Activated CD4-positive, alpha-beta T cell treated with anti-CD3 and anti-CD28 coated beads, Interleukin-2, amount 50 U/mL, for 48 hours (primary cell): ENCODE measurements around the gene GP9.
"Not testable (repeated sequence)": the region's sequence is repeated elsewhere in the genome, so short reads cannot be mapped to it uniquely, and the experiment has no call there.

Source experiments
- DNase-seq, 2 experiments: peaks; one replicate each; pipeline ENCODE4 v3.0.0-alpha.2; 2020

The GP9 gene

GRCh38 chr3:129081503-129081902 is 20.9 kb downstream of the GP9 start:
- DNase-seq: no peak

DNA sequence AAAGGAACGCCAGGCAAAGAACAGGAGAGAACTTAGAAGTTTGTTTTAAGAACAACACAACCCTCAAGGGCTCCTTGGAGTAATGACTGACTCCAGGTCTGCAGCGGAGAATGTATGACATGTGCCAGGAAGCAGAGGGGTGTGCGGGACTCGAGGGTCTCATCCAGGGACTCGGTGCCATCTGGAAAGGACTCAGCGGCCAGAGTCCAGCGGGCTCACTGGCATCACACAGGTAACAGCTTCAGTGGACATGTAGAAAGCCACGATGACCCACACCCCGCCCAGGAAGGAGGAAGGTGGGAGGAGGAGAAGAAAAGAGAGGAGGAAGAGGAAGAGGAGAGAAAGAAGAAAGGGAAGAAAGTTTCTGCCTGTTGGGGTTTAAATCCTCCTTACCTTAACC is 21.4 kb downstream of the GP9 start:
- no peak for DNase-seq

- DNase-seq: no peak
Measured at GRCh38 chr3:129084501-129084900, 23.9 kb downstream of the GP9 start.

DNA sequence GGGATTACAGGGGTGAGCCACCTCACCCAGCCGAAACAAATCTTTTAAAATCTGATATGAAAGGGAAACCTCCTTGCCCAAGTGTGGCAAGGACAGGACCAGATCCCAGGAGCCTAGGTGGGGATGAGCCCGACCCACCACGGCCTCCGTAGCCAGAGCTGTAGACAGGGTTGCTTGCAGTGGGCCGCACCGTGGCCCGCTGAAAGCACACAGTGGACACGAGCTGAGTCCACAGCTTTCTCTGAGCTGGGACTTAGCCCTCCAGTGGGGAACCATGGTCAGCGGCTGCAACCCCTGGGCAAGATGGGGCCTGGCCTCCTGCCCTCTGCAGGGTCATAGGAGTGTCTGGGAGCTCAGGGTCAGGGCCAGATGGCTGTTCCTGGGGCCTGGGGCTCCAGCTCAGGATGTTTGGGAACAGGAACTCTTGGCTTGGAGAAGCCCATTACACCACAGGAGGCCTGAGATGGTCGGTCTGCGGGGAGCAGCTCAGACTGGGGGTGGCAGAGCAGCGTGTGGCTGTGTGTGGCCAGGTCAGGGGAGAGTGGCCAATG is 24.7 kb downstream of the GP9 start:
- DNase-seq: no peak

DNA sequence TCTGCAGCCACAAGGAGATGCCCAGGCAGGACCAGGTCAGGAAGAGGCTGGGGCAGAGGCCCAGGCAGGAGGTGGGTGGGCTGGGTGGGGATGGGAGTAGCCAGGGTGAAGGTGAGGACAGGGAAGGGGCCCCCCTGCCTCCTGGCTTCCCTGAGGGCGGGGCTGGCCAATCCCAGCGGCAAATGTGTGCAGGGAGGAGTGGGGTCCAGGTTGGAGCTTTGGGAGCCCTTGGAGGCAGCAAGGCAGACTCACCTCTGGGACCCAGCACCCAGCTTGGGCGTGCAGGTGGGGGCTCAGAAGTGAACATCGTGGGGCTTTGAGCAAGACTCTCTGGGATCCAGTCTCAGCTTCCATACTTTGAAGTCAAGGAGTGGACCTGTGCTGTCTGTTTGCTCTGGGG is 25.2 kb downstream of the GP9 start:
- no peak for DNase-seq

- DNase-seq: no peak
Measured at GRCh38 chr3:129087138-129087702, 26.6 kb downstream of the GP9 start.

DNA sequence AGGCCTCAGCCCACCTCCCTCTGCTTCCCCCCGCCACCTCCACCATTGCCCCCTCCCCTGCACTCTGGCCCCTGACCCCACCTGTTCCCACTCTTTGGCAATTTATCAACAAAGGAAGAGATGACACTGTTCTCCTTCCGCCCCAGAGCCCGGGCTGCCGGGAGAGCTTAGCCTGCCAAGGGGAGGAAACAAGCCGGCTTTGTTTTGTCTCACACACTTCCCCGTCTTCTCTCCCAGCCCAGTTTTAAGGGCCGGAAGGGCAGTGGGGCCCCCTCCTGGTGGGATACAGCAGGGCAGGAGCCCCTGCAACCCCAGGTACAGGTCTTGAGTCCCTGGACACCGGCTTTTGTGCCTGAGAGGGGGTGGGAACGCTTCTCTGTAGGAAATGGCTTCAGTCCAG is 27.3 kb downstream of the GP9 start:
- DNase-seq: not testable (repeated sequence)

DNA sequence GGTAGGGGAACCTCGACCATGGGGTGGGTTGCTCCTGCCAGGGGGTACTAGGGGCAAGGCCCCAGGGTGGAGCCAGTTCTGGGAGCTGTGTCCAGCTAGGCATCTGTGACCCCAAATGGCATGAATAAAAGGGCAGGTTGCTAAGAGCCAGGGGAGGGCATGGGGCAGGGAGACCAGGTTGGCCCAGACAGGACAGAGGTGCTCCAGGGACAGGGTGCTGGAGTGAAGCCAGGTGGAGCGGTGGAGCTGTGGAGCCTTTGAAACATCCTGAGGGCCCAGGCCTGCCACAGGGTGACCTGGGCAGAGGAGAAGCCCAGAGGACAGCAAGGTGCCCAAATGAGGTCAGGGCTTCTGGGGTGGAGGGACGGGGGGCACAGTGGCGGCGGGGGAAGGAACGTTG is 27.7 kb downstream of the GP9 start:
- not testable (repeated sequence) for DNase-seq

DNA sequence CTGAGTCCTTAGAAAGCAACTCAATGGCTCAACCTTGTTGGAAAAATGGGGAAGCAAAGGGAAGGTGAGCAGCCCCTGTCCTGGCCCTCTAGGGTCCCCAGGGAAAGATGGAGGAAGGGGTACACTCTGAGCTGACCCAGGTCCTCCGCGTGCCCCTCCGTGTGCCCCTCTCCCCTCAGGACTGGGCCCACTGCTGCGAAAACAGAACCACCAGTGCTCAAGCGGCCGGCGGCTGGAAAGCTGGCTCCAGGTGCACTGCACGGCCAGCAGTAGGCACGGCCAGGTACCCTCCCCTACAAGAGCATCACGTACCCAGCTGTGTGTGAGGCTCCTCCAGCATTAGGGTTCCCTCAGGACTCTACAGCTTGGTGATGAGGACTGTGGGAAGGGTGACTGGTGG is 34.7 kb downstream of the GP9 start:
- DNase-seq: no peak

- no peak for DNase-seq
Measured at GRCh38 chr3:129100274-129100673, 39.7 kb downstream of the GP9 start.

DNA sequence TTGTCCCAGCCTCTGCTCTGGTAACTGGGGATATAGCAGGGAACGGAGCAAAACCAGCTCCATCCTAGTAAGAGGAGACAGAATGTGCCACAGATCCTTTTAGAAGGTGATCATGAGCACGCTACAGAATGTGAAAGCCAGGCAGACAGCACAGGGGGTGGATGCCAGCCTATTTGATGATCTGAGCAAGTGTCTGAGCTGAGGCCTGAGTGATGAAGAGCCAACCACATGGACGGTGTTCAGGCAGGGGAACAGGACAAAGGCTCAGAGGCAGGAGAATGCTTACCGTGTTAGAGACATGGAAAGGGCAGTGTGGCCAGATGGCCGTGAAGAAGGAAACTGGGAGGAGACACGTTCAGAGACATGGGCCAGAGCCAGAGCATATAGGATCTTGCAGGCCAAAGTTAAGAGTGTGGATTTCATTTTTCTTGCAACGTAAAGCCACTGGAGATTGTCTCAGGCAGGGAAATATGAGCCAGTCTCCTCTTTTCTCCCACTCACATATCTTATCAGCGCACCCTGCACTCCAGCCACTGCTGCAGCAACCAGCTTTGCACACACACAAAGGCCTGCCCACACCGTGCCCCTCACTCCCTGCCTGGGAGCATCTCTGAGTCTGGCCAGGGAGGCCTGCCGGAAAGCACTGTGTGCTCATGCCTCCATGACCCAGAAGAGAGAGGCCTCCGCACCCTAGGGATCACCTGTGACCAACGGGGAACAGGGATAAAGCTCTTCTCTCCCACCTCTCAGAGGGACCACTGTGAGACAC is 41.0 kb downstream of the GP9 start:
- no peak for DNase-seq

GRCh38 chr3:129103296-129103695 is 42.7 kb downstream of the GP9 start:
- no peak for DNase-seq

- DNase-seq: no peak
Measured at GRCh38 chr3:129104051-129104450, 43.5 kb downstream of the GP9 start.

DNA sequence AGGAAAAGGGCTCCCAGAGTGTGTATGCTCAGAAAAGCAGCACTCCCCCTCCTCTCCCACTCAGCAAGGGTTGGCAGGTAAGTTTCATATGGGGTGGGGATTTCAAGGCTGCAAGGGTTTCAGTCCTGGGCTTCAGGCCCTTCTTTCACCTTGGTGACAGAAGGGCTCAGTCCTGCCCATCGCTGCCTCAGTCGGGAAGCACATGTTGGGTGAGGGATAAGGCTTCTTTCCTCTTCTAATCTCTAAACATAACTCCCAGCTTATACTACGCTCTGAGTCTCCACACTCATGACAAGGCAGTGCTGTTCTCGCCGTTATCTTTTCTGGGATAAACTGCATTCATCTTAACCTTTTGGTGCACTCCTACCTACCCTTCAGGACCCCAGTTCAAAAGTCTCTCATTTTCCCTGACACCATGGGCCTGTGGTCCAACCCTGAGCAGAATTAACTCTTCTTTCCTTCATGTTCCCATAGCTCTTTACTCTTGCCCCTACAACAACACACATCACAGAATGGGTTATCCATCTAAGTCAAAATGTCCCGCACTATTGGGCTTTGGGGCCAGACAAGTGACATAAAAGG is 44.0 kb downstream of the GP9 start:
- DNase-seq: no peak

- DNase-seq: no peak
Measured at GRCh38 chr3:129105862-129106261, 45.3 kb downstream of the GP9 start.

DNA sequence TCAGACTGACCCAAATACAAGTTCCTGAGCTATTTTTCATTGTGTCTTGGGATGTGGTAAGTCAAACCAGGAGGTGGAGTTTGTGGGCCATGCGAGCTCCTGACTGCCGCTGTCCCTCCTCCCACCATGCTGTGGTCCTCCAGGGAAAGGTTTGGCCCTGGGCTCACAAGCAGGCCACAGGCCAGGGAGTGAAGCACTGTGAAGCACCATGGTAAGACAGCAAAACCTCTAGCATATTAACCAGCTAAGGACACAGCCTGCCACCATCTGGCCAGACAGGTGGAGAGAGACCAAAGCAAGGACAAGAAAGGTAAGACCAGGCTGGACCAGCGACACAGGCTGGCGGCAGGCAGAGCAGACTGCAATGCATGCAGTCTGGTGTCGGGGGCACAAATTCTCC is 45.7 kb downstream of the GP9 start:
- no peak for DNase-seq

GRCh38 chr3:129106866-129107565 is 46.4 kb downstream of the GP9 start:
- no peak for DNase-seq

DNA sequence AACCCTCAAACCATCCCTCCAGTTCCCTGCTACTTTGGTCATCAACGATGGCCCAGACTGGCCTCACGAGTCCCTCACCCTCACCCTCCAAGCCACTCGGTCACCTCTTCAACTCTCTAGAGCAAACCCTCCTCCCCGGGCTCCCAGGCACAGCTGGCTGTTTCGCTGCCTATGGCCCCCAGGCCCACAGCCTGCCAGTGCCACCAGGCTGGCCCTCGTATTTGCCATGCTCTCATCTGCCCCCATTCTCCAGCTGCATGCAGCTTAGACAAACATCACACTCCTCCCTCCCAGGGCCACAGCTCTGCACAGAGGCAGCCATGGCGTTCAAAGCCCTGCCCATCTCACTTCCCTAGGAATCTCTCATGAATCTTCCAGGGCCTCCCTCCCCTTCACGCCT is 47.2 kb downstream of the GP9 start:
- no peak for DNase-seq

GRCh38 chr3:129111076-129111780 is 50.6 kb downstream of the GP9 start:
- not testable (repeated sequence) for DNase-seq
